GM19468 (cell line): Measurements from ENCODE around the gene CLIP4.

Experiments used
- ATAC-seq: cut with Tn5 transposase; IDR thresholded peaks from one replicate; pipeline ENCODE4 v1.9.1; 2021; ENCODE audit warnings: mild to moderate bottlenecking, moderate library complexity, moderate number of reproducible peaks; ENCODE audit not compliant: unreplicated experiment; ENCODE audit errors: extremely low read depth

Gene CLIP4

DNA sequence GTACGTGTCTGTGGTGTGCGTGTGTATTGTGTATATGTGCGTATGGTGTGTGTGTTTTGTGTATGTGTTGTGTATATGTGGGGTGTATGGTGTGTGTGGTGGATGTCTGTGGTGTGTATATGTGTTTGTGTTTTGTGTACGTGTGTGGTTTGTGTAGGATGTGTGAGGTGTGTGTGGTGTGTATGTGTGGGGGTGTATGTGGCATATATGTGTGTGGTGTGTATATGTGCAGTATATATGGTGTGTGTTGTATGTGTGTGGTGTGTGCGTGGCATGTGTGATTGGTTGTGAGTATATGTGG lies 101.3 kb downstream of the CLIP4 start:
- ATAC-seq: no peak

DNA sequence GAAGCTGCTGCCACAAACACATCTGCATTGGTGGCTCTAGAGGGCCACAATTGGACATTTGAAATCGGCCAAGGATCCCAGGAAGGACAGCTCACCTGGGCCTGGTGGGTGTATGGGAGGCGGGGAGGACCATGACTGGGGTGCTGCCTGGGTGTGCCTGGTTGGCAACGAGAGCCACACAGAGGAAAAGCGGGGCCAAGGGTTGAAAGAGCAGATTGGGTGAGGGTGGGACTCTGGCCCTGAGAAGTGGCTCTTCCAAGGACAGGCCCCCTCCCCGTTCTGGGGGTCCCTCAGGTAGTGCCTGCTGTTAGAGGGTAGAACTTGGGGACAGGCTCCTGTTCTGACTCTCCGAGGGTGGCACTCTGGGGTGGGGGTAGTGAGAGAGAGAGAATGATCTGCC lies 102.9 kb downstream of the CLIP4 start:
- ATAC-seq: no peak

DNA sequence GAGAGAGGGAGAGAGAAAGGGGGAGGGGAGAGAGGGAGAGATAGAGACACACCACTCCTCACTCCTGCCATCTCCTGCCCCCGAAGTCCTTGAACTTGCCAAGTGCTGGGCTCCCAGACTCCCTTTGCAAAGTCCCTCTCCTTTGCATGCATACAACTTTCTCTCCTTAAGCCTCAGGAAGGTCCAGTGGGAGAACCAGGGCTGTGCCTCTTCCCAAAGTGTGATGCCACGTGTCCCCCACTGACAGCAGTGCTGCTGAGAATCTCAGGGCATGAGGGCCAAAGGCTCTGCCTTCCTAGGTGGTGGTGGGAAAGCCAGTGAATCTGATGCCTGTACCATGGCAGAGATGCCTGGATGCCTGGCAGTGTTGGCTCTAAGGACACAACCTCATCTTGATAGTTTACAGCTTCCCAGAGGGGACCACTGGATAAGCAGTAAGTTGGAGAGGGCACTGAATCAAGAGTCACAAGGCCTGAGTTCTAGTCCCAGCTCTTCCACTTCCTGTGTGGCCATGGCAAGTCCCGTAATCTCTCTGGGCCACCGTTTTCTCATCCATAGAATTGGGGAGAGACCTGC lies 103.4 kb downstream of the CLIP4 start:
- ATAC-seq: no peak

DNA sequence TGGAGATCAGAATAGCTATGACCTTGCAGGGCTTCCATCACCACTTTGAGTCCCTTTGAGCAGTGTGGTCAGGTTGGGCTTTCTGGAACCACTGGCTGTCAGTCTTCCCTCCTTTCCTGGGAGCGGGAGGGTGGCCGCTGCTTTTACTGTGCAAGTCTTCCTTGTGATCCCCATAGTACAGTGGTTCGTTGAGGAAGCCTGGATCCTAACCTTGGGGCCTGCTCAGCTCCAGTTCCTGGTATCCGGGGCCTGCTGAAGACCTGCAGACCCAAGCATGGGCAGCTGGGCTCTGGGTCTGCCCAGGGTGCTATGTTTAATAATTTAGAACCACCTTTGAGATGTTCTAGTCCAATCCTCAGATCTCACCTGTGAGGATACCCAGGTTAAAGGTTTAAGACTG lies 104.2 kb downstream of the CLIP4 start:
- no peak for ATAC-seq

DNA sequence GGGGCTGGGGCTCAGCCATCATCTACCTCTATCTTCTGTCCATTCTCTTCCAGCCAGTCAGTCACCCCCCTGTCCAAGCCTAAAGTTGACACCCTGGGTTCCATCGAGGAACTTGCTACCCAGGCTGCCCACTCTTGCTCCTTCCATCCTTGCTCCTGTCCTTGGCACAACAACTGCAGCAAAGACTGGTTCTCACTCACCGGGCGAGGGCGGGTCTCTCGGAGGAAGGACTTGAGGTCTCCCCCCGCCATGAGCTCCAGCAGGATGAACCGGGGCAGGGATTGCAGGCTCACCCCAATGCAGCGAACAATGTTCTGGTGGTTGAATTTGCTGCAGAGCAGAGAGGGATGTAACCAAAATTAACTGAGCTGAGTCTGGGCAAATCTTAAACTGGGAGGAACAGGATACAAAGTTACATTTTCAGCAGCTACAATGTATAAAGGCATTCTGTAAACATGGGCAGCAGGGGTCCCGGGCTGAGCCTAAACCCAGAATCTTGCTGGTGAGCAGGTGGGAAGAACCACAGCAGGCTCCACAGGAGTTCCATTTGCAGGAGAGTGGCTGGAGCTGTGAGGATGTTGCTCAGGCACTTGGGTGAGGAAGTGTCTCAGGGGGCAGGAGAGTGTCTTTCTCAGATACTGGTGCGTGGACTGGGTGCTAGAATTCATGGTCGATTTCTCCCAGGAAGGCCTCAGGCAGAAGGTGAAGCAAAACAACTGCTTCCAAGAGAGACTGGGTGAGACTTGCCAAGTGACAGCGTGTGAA lies 105.5 kb downstream of the CLIP4 start:
- no peak for ATAC-seq

DNA sequence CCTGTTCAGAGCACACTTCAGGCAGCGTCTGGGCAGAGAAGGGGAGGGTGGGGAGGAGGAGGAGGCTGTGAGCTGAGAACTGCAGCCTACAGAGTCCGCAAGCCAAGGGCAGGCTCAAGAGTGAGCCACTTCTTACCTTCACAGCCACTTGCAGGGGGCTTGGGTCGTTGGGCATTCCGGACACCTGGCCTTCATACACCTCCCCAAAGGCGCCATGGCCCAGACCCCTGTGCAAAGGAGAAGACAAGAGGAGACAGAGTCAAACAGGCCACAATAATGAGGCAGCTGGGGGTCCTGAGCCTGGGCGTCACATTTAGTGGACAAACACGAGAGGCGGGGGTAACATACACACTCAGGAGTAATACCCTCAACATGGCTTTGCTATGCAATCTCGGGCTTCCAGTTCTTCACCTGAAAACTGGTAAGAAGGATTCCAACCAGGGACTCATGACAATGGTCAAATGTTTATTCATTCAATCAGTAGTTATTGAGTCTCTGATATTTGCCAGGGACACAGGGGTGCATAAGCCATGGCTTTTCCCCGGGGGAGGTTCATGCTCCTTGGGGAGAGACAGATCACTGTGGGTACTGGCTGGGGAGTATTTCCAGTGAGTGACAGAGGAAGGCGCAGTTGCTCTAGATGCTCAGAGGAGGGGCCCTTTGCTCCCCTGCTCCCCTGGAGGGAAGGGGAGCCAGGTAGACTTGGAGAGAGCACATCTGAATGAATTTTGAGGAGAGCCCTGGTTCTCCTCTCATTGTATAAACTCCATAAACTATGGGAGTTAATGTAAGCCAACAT lies 107.4 kb downstream of the CLIP4 start:
- no peak for ATAC-seq

DNA sequence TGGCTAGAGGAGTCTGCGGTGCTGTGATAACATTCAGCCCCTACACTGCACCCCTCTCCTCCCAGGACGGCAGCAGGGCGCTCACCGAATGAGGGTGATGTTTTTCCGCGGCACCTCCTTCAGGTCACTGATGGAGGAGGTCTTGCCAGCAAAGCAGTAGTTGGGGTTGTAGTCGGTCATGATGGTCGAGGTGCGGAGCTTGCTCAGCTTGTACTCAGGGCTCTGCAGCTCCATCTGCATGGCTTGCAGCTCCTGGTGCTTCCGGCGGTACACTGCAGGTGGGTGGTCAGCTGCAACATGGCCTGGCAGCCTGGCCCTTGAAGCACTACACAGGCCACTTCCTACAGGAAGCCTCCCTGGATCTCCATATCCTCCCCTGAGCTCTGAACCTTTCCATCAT lies 108.0 kb downstream of the CLIP4 start:
- ATAC-seq: no peak

DNA sequence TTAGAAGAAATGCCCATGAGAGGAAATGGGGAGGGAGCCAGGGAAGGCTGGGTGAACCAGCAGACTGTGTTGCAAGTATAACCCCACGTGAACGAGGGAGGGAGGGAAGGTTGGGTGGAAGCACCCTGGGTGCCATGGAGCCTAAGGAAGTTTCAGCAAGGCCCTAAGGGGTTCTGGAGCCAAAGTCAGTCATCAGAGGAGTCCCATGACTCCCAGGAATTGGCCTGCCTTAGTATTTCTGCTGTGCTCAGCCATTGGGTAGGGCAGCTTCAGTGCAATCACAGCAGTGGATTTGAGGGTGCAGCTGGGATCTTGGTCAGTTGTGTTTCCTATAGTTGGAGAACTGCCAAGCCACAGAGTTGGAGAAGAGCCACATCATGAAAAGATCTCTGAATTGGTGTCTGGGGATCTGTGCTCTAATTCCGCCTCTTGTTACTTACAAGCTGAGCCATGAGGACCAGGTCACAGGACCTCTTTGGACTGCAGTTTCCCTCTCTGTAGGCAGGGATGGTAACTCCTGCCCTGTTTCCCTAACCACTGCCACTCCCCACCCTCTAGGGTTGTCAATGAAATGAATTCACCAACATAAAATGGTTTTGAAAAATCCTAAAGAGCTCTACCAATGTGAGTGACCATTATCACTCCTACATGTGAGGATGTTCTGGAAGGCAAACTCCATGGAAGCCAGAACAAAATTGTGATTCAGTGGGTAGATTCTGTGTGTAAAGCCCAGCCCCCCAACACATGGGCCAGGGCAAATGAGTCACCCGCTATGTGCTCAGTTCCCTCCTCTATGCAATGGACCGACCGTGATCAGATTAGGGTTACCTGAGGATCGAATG lies 108.9 kb downstream of the CLIP4 start:
- ATAC-seq: no peak

DNA sequence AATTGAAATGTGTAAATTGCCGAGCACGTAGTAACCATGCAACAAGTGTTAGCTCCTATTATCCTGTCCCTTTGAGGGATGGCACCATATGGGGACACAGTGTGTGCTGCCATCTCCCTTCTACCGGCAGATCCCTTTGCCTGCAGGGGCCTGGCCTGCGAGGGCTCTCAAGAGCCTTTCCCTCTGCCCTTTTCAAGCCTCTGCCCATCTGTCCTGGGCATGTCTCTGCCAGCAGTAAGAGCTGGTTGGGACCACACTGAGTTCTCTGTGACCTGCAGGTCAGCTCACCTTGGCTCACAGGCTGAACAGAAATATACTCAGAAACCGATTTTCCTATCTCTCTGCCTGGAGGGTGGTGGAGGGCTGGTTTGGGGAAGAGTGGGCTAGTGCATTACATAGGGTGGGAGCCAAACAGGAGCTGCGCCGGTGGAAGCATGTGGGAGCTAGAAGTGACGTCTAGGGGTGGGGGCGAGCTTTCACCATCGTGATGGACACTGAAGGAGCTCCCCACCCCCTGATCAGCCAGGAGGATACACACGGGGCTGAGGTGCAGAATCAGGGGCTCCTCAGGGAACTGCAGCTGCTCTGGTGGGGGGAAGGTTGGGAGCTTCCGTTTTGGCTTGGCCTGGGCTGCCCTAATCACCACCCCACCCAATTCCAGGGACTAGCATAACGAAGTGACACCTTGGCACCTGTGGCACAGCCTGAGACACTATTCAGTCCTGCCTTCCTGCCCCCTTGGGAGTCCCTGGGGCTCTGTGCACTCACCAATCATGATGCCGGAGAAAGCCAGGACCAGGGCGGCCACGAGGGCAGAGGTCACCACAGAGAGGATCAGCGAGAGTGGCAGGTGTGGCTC lies 109.7 kb downstream of the CLIP4 start:
- ATAC-seq: no peak

DNA sequence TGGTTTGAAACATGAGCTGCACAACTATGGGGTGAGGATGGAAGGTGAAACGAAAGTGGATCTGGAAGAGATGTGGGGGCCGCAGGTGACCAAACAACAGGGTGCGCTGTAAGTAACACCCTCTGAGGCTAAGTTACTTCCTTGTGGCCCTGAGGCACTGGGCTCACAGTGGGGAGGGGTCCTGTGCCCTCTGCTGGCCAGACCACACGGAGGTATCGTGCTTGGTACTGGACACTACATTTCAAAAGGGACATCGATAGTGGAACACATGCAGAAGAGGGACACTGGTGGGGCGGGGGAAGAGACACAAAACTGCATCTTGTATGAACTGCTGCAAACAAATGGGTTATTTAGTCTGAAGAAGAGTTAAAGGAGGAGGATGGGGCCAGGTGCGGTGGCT lies 110.6 kb downstream of the CLIP4 start:
- no peak for ATAC-seq

DNA sequence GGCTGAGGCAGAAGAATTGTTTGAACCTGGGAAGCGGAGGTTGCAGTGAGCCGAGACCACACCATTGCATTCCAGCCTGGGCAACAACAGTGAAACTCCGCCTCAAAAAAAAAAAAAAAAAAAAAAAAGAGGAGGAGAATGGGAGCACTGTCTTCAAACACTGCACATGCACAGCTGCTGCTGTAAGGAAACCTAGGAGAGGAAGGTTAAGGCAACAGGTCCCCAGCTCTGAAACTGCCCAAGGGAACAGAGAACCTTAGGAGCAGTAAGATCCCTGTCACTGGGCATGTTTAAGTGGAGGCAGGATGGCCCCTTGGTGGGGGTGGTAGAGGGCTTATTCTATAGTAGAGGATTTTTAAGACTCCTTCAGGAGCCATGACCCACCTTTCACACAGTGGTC lies 111.2 kb downstream of the CLIP4 start:
- no peak for ATAC-seq

DNA sequence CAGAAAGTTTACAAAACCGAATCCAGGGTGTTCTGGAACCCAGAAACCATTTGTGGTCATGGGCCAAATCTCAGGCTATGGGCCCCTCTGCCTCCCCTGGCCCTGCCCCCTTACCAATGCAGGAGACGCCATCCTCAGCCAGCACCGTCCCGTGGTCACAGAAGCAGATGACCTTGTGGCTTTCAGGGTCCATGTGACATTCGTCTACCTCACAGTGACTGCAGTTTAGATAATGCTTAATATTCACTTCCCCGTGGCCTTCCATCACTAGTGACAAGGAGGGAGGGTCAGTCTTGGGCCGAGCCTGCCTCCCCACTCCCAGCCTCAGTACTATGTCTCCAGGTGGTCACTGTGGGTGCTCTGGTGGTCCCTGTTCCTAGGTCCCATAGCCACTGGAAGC lies 111.6 kb downstream of the CLIP4 start:
- no peak for ATAC-seq

DNA sequence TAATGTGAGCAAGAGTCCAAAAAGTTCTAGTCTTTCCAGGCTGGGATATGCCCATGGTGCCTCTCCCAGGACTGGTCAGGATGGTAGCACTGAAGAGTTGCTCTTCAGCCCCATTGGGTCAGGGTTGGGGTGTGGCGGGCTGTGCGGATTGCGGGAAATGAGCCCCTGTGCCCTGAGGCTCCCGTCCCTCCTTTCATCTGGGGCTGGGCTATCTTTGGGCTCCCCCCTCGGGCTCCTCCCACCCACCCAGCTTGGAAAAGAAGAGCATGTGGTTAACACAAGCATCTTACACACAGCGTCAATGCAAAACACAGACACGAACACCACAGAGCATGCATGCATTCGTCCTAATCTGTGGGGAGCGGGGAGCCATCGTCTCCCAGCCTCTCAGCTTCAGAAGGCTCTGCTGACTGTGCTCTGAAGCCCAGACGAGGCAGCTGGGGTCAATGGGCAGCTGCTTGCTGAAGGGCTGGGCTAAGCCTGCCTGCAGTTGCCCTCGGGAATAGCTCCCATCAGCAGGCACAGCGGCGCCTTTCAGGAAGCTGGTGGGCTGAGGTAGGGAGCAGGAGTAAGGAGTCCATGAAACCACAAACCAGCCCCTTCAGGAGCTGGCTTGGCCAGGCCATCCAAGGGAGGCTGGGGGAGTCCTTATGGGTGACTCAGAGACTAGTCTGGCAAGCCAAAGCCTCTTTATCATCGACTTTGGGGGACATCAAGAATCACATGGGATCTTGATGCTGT lies 112.9 kb downstream of the CLIP4 start:
- no peak for ATAC-seq

DNA sequence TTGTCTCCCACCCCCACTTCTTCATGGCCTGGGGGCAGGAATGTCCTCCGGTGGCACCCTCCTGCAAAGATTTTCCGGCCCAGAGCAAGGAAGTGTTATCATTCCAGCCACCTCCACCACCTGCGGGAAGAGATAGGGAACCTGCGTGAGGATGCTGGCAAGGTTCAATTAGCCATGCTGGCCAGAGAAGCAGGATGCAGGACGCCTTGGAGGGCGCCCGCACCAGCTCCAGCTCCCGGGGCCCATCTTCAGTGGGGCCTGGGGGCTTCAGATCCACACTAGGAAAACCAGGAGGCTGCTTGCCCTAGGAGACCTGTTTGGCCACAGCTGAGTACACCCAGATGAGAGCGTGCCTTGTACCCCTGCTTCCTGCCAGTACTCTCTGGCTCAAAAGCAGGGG lies 113.7 kb downstream of the CLIP4 start:
- no peak for ATAC-seq

DNA sequence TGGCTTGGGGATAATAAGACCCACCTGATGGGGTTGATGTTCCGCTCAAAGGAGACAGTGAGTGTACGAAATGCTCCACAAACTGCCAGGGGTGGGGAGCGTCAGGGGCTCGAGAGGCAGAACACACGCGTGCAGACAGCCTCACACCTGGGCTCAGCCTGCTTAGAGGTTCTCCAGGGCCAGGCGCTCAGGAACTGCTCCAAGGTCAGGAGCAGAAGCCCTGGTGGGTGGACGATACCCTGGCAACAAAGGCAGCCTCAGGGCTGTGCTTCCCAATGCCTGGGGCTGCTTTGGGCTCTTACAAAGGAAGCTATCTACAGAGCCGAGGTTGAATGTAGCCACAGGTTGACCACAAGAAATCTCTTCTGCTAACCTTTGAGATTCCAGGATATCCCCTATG lies 114.4 kb downstream of the CLIP4 start:
- ATAC-seq: no peak

DNA sequence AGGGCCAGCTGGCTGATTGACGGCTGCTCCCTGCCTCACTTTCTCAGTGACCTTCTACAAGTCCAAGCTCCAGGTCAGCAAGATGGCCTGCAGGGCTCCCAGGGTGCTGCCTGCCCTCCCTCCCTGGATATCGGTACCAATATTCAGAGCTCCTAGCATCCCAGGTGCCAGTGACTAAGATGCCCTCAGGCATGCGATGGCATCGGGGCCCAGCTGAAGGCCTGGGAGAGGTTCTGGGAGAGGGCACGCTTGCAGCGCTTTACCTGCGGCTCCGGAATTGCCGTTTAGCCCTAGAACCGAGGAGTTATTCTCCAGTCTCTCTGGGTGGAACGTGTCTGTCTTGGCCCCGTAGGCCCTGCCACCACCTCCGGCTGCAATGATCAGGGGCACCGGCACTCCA lies 116.8 kb downstream of the CLIP4 start:
- ATAC-seq: no peak

DNA sequence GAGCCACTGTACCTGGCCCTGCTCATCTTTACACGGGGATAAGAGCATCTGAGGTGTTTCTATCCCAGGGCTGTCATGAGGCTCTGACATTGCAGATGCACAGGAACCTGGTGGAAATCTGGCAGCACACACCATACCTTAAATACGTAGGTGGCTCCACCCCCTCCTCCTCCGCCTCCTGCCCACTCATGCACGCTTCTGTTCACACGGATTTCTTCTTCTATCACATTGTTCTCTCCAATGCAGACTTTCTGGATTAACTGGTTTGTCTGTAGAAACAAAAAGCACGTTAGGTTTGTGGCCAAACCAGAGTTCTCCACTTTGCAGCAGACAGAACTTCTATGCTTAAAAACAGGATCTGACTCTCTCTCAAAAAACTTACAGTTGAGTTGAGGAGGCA lies 118.2 kb downstream of the CLIP4 start:
- ATAC-seq: no peak

DNA sequence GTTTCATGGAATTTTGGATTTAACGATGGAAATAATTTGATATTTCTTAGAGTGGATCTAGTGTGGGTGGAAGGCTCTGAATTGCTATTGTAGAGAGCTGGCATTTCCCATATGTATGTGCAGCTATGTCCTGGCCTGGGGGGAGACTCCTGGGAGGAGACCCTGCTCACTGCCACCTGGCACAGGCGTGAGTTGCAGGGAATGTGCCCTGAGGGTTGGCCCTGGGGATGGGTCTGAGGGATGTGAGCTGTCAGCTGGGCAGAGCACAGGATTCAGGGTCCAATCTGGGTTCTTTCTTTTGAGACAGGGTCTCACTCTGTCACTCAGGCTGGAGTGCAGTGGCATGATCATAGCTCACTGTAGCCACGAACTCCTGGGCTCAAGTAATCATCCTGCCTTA lies 120.2 kb downstream of the CLIP4 start:
- no peak for ATAC-seq

DNA sequence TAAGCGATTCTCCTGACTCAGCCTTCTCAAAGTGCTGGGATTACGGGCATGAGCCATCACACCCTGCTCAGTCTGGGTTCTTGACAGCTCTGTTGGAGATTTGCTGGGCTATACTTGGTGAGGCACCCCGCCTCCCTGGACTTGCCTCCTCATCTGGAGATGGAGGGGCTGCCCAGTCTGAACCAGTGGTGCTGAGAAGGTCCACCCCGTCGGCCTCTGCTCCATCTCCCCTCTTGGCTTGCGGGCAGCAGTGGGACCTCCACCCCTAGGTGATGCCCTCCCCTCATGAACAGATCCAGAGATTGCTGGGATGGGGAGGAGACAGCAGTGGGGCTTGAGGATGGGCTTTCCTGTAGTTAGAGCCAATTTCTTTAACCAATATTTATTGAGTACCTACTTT lies 120.9 kb downstream of the CLIP4 start:
- ATAC-seq: no peak
